OCI-LY7 (cell line): ENCODE measurements around the gene CDHR5. TPM values are rescaled to one million over a fixed set of nuclear protein-coding genes. Genes with fewer than 3 reads are reported as not detected.

ENCODE experiments used
- BruUV-seq: library from RNA; stranded (reverse); fragments of 400-500 nt; replicated peaks from 2 replicates; lab custom pipeline; 2021; lab: Mats Ljungman, UMichigan
- CTCF ChIA-PET: fragments of 300-600 bp; sonication (Branson Sonifier 250); formaldehyde crosslinking; loops from one replicate; lab custom pipeline; 2022; ENCODE audit warnings: antibody characterized with exemption; ENCODE audit not compliant: unreplicated experiment; lab: Charles Lee
- POLR2A ChIA-PET: fragments of 300-600 bp; sonication (Branson Sonifier 250); formaldehyde crosslinking; loops from one replicate; lab custom pipeline; 2022; ENCODE audit warnings: antibody characterized with exemption; lab: Charles Lee
- DNase-seq: peaks from one replicate; pipeline ENCODE4 v3.0.0-alpha.2; 2015; ENCODE audit warnings: low spot score
- H2AFZ ChIP-seq: fragments of 200-600 bp; sonication (generic), shearing (Covaris generic); 2 replicates; pipeline ENCODE4 v1.6.1; 2014; ENCODE audit warnings: mild to moderate bottlenecking, antibody characterized with exemption, low read length, moderate library complexity
- H3K27ac ChIP-seq: fragments of 200-600 bp; sonication (generic); 2 replicates; pipeline ENCODE4 v1.5.1; 2014; ENCODE audit warnings: mixed run types, low read depth, mild to moderate bottlenecking, moderate library complexity, low read length, inconsistent platforms; ENCODE audit not compliant: poor library complexity, severe bottlenecking
- H3K36me3 ChIP-seq: fragments of 200-600 bp; sonication (generic); 2 replicates; pipeline ENCODE4 v1.6.1; 2014; ENCODE audit warnings: mild to moderate bottlenecking, antibody characterized with exemption, low read length, moderate library complexity, mixed read lengths; ENCODE audit not compliant: insufficient read depth
- H3K4me1 ChIP-seq: fragments of 200-600 bp; sonication (generic); 2 replicates; pipeline ENCODE4 v1.5.1; 2014; ENCODE audit warnings: mild to moderate bottlenecking, low read length; ENCODE audit not compliant: insufficient read depth, poor library complexity, severe bottlenecking
- H3K4me2 ChIP-seq: fragments of 200-600 bp; sonication (generic); 2 replicates; pipeline ENCODE4 v1.6.1; 2014; ENCODE audit warnings: mild to moderate bottlenecking, low read length
- H3K4me3 ChIP-seq: fragments of 200-600 bp; sonication (generic); 2 replicates; pipeline ENCODE4 v1.5.1; 2014; ENCODE audit warnings: mild to moderate bottlenecking, low read depth, low read length; ENCODE audit not compliant: poor library complexity, severe bottlenecking
- H3K79me2 ChIP-seq: fragments of 200-600 bp; sonication (generic); 2 replicates; pipeline ENCODE4 v1.6.1; 2016; ENCODE audit warnings: low read depth, mild to moderate bottlenecking, low read length, moderate library complexity, mixed read lengths; ENCODE audit not compliant: insufficient read depth
- H3K9me2 ChIP-seq: fragments of 200-600 bp; sonication (generic); 2 replicates; pipeline ENCODE4 v1.6.1; 2016; ENCODE audit warnings: mild to moderate bottlenecking, low read length, mixed read lengths; ENCODE audit not compliant: insufficient read depth
- H3K9me3 ChIP-seq: fragments of 200-600 bp; sonication (generic); 2 replicates; pipeline ENCODE4 v1.6.1; 2014; ENCODE audit warnings: mild to moderate bottlenecking, mixed run types, low read length, mixed read lengths
- H4K20me1 ChIP-seq: fragments of 200-600 bp; sonication (generic); 2 replicates; pipeline ENCODE4 v1.6.1; 2014; ENCODE audit warnings: mild to moderate bottlenecking, antibody characterized with exemption, low read length, moderate library complexity, mixed read lengths; ENCODE audit not compliant: insufficient read depth
- CTCF ChIP-seq: fragments of 200-600 bp; sonication (generic); conservative IDR thresholded peaks from 2 replicates; pipeline ENCODE4 v1.5.1; 2014; ENCODE audit warnings: mild to moderate bottlenecking, antibody characterized with exemption, low read length, moderate library complexity, mixed read lengths
- EZH2phosphoT487 ChIP-seq: fragments of 200-600 bp; sonication (generic); IDR thresholded peaks from 2 replicates; pipeline ENCODE4 v1.6.1; 2018; ENCODE audit warnings: low read depth, borderline replicate concordance, mild to moderate bottlenecking, mixed run types, antibody characterized with exemption, low read length, moderate library complexity, mixed read lengths
- intact Hi-C: fragments of 100-400 bp; cut with micrococcal nuclease; formaldehyde crosslinking; loops from one replicate; pipeline ENCODE4 v1.10.0; 2022; ENCODE audit not compliant: unreplicated experiment
- total RNA-seq, 2 experiments: library from RNA; depleted of rRNA in 1 of 2; stranded (reverse); fragments of >200 nt in 1 of 2; shearing (Covaris generic) in 1 of 2; gene quantifications; 2 replicates each; pipeline ENCODE4 v1.2.3, GENCODE V29; 2014 to 2022

Gene CDHR5
- total RNA-seq, 2 experiments from 2014 or later: not detected

DNA sequence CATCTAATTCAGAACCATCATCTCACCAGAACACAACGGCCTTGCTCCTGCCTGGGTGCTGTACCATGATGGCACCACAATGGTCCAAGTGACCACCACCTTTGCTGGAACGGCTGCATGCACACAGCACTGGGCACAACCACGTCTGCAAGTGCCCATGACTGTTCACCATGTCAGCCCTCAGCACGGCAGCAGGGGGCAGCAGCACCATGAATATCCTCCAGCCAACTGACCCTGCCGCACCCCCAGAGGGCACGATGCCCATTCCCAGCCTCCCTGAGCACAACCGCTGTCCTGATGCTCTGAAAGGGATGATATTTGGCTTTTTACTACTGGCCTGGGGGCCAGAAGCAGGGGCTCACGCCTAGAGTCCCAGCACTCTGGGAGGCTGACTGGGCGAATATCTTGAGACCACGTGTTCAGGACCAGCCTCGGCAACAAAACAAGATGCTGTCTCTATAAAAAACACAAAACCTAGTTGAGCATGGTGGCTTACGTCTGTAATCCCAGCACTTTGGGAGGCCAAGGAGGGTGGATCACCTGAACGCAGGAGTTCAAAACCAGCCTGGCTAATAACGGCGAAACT is 38.0 kb upstream of the CDHR5 start:
- intact Hi-C loops: loop anchor here (1.0 kb wide), 1 partner anchor 61 kb away; no protein-coding TSS in a partner anchor

GRCh38 chr11:660681-661444 is 36.1 kb upstream of the CDHR5 start:
- no peak overlapping the region for H3K4me2 ChIP-seq
- no TSS peak for BruUV-seq
- H4K20me1 ChIP-seq: no peaks in the 10 kb centered on the region
- ChIA-PET CTCF (interaction anchor here (0.5 kb wide), 1 partner anchor 116 kb away, joined by 3 read pairs; no protein-coding TSS in a partner anchor), POLR2A (no interaction called here)
- H3K9me2 ChIP-seq: no peaks in the 10 kb centered on the region
- no peaks in the 10 kb centered on the region for H3K9me3 ChIP-seq
- TF ChIP-seq CTCF (no peak), EZH2phosphoT487 (no peak)
- DNase-seq: no peak
- peaks cover 61% of the 10 kb centered on the region; the same call in 1 of the 2 replicates for H3K36me3 ChIP-seq
- H3K4me3 ChIP-seq: no peak overlapping the region
- peaks cover 9% of the 10 kb centered on the region for H3K4me1 ChIP-seq
- no peak overlapping the region for H2AFZ ChIP-seq
- H3K27ac ChIP-seq: no peak overlapping the region
- no peaks in the 10 kb centered on the region for H3K79me2 ChIP-seq
- intact Hi-C loops: no loop called here

More for the DNA sequence above, 38.0 kb upstream of the CDHR5 start:
- Histone ChIP-seq H3K27ac (no peak overlapping the region), H3K79me2 (no peaks in the 10 kb centered on the region), H3K9me2 (no peaks in the 10 kb centered on the region), H3K4me2 (no peak overlapping the region), H3K4me1 (peaks cover 9% of the 10 kb centered on the region), H3K4me3 (no peak overlapping the region), H3K9me3 (no peaks in the 10 kb centered on the region), H2AFZ (no peak overlapping the region), H3K36me3 (peaks cover 67% of the 10 kb centered on the region), H4K20me1 (no peaks in the 10 kb centered on the region)
- peak; percentile 82 for TF ChIP-seq CTCF
- TF ChIP-seq EZH2phosphoT487: no peak
- peak; percentile 53 for DNase-seq
- POLR2A ChIA-PET: no interaction called here
- BruUV-seq: no TSS peak
- CTCF ChIA-PET: no interaction called here

- no peak for DNase-seq
- no peak overlapping the region for H3K4me2 ChIP-seq
- no peaks in the 10 kb centered on the region for H3K79me2 ChIP-seq
- H3K4me1 ChIP-seq: peaks cover 9% of the 10 kb centered on the region
- ChIA-PET POLR2A (no interaction called here), CTCF (interaction anchor here (0.5 kb wide), 1 partner anchor 116 kb away, joined by 3 read pairs; no protein-coding TSS in a partner anchor)
- no peak overlapping the region for H3K4me3 ChIP-seq
- H4K20me1 ChIP-seq: no peaks in the 10 kb centered on the region
- TF ChIP-seq CTCF: no peak
- no peak for TF ChIP-seq EZH2phosphoT487
- intact Hi-C loops: no loop called here
- peaks cover 58% of the 10 kb centered on the region; the same call in 1 of the 2 replicates for H3K36me3 ChIP-seq
- H3K9me2 ChIP-seq: no peaks in the 10 kb centered on the region
- no peaks in the 10 kb centered on the region for H3K9me3 ChIP-seq
- H2AFZ ChIP-seq: no peak overlapping the region
- BruUV-seq: no TSS peak
- no peak overlapping the region for H3K27ac ChIP-seq
Observed at GRCh38 chr11:660281-660680, 35.5 kb upstream of the CDHR5 start.
